MCF 10A (cell line): ENCODE data around the gene MOB3B. TPM values are rescaled to one million over a fixed set of nuclear protein-coding genes. Genes with fewer than 3 reads are reported as not detected.

ENCODE experiments used
- BruUV-seq: library from RNA; stranded (reverse); fragments of 400-500 nt; replicated peaks from 2 replicates; lab custom pipeline; 2021; lab: Mats Ljungman, UMichigan
- CTCF ChIA-PET: fragments of 300-600 bp; sonication (Branson Sonifier 250); formaldehyde crosslinking; extraction: SDS; loops from one replicate; lab custom pipeline; 2021; ENCODE audit warnings: antibody characterized with exemption, inconsistent platforms; lab: Yijun Ruan, JAX
- POLR2A ChIA-PET: fragments of 300-600, 350-650 bp; sonication (Branson Sonifier 250); formaldehyde crosslinking; extraction: SDS; loops from one replicate; lab custom pipeline; 2020; ENCODE audit warnings: antibody characterized with exemption, inconsistent platforms; lab: Yijun Ruan, JAX
- DNase-seq: peaks from one replicate; pipeline ENCODE4 v3.0.0-alpha.2; 2018; ENCODE audit not compliant: unreplicated experiment
- H3K27ac Mint-ChIP-seq: one replicate; pipeline ENCODE4 v1.8.0; 2022; ENCODE audit warnings: mild to moderate bottlenecking, low read depth, mixed read lengths; ENCODE audit not compliant: unreplicated experiment
- H3K27me3 Mint-ChIP-seq: one replicate; pipeline ENCODE4 v1.8.0; 2022; ENCODE audit warnings: mixed read lengths; ENCODE audit not compliant: insufficient read depth, unreplicated experiment
- H3K36me3 Mint-ChIP-seq: one replicate; pipeline ENCODE4 v1.8.0; 2022; ENCODE audit warnings: mild to moderate bottlenecking, moderate library complexity, mixed read lengths; ENCODE audit not compliant: insufficient read depth, unreplicated experiment
- H3K4me1 Mint-ChIP-seq: one replicate; pipeline ENCODE4 v1.8.0; 2022; ENCODE audit warnings: mixed read lengths; ENCODE audit not compliant: insufficient read depth, unreplicated experiment
- H3K4me3 Mint-ChIP-seq: one replicate; pipeline ENCODE4 v1.8.0; 2022; ENCODE audit warnings: mild to moderate bottlenecking, moderate library complexity, mixed read lengths; ENCODE audit not compliant: unreplicated experiment
- H3K9me3 Mint-ChIP-seq: one replicate; pipeline ENCODE4 v1.8.0; 2022; ENCODE audit warnings: mixed read lengths; ENCODE audit not compliant: unreplicated experiment
- intact Hi-C: fragments of 100-400 bp; cut with micrococcal nuclease; formaldehyde crosslinking; loops from 2 replicates; pipeline ENCODE4 v1.14.1; 2022
- total RNA-seq: library from RNA; stranded (reverse); gene quantifications from 2 replicates; pipeline ENCODE4 v1.2.3, GENCODE V29; 2022
- TF ChIP-seq, protein P1 (sequence below): fragments of 200-600 bp; IDR thresholded peaks from one replicate; pipeline ENCODE4 v1.8.0; 2022; ENCODE audit warnings: antibody characterized with exemption, mild to moderate bottlenecking; ENCODE audit not compliant: unreplicated experiment

The MOB3B gene
- total RNA-seq, 1 experiment from 2014 or later, result 3.7 TPM

DNA sequence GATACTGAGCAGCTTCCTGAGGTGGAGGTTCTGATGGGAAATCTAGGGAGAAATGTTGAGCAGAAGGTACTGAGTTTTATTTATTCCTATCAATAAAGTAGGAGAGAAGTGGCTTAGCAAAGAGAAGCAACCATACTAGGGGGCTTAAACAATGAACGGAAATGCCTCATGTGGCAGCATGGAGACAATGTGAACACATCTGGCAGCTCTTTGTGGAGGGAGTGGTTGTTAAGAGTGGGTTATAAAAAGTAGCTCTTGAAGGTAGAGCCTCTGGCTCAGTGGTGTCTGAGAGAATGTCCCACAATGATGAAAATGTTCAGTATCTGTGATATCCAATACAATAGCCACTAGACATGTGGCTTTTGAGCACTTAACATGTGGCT, 179.9 kb downstream of the MOB3B start:
- H3K27me3 Mint-ChIP-seq, result no peaks in the 10 kb centered on the region
- DNase-seq, result no peak
- TF ChIP-seq, protein P1, sequence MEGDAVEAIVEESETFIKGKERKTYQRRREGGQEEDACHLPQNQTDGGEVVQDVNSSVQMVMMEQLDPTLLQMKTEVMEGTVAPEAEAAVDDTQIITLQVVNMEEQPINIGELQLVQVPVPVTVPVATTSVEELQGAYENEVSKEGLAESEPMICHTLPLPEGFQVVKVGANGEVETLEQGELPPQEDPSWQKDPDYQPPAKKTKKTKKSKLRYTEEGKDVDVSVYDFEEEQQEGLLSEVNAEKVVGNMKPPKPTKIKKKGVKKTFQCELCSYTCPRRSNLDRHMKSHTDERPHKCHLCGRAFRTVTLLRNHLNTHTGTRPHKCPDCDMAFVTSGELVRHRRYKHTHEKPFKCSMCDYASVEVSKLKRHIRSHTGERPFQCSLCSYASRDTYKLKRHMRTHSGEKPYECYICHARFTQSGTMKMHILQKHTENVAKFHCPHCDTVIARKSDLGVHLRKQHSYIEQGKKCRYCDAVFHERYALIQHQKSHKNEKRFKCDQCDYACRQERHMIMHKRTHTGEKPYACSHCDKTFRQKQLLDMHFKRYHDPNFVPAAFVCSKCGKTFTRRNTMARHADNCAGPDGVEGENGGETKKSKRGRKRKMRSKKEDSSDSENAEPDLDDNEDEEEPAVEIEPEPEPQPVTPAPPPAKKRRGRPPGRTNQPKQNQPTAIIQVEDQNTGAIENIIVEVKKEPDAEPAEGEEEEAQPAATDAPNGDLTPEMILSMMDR, result no peak
- H3K9me3 Mint-ChIP-seq, result no peaks in the 10 kb centered on the region
- intact Hi-C loops, result no loop called here
- no peak overlapping the region for H3K4me3 Mint-ChIP-seq
- peaks cover 10% of the 10 kb centered on the region for H3K4me1 Mint-ChIP-seq
- CTCF ChIA-PET, result interaction anchor here (1.4 kb wide), 1 partner anchor 9 kb away, joined by 4 read pairs; no protein-coding TSS in a partner anchor
- H3K27ac Mint-ChIP-seq, result peak overlapping the region; percentile 39
- no peaks in the 10 kb centered on the region for H3K36me3 Mint-ChIP-seq
- BruUV-seq, result no TSS peak
- POLR2A ChIA-PET, result no interaction called here

DNA sequence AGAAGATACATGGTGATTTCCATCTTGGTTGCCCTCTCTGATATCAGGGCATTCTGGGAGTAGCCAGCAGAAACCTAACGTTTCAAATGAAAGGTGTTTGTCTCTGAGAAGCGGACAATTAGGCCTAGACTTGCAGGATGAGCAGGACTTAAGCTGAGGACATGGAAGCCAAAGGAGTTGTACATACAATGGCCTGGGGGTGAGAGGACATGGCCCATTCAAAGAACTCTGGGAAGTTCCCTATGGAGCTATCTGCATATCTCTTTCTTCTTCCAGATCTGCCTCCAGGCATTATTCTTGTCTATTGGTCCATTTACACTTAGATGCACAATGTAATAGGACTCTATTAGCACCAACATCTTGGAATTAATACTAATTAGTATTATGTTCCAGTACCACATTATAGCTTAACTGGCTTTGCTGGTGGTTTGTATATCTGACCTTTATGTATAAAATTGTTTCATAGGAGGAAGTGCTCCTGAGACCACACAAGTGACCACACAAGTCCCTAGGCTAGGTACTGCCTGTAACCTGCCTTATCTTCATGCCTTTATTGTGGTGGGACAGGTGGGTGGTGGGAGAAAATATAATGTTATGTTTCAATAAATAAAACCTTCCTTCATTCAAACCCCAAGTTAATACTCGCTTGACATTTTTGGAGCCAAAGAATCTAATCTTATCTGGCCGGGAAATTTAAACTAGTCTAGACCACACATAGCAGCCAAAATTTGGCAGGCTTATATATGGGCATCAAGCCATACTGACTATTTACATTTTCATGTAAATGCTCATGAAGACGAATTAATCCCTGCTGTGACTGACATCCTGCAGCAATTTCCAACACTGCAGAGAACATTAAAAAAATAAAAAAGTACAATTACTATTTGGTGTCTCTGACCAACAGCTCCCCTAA, 180.6 kb downstream of the MOB3B start:
- BruUV-seq, result no TSS peak
- TF ChIP-seq, protein P1, result no peak
- H3K27ac Mint-ChIP-seq, result peak overlapping the region; percentile 39
- ChIA-PET POLR2A (no interaction called here), CTCF (interaction anchor here (0.6 to 1.4 kb wide), 3 partner anchors 10 to 180 kb away, joined by 3 to 4 read pairs (median 4); partner anchors contain the start of gene MOB3B)
- peaks cover 10% of the 10 kb centered on the region for H3K4me1 Mint-ChIP-seq
- no peaks in the 10 kb centered on the region for H3K36me3 Mint-ChIP-seq
- intact Hi-C loops, result no loop called here
- no peaks in the 10 kb centered on the region for H3K9me3 Mint-ChIP-seq
- H3K27me3 Mint-ChIP-seq, result no peaks in the 10 kb centered on the region
- peak; percentile 21 for DNase-seq
- no peak overlapping the region for H3K4me3 Mint-ChIP-seq

DNA sequence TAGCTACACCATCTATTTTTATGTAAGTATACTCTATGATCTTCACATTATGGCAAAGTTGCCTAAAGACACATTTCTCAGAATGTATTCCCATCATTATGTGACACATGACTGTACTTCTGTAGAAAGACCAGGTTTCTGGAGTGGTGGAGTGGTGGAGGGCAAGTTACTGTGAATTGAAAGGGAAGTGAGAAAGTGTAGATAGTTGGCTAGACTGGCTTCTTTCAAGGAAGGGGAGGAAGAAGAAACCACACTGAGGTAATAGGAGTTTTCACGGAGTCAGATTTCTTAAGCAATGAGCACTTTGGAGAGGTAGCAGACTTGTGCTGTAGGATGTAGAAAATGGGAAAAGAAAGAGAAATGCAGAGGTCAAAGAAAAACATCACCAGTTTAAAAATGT, 181.7 kb downstream of the MOB3B start:
- intact Hi-C loops, result no loop called here
- no peaks in the 10 kb centered on the region for H3K36me3 Mint-ChIP-seq
- no peak for DNase-seq
- H3K27ac Mint-ChIP-seq, result no peak overlapping the region
- POLR2A ChIA-PET, result no interaction called here
- H3K27me3 Mint-ChIP-seq, result no peaks in the 10 kb centered on the region
- TF ChIP-seq, protein P1, result no peak
- no peak overlapping the region for H3K4me3 Mint-ChIP-seq
- BruUV-seq, result no TSS peak
- CTCF ChIA-PET, result interaction anchor here (0.6 to 4.4 kb wide), 3 partner anchors 15 to 200 kb away, joined by 3 to 20 read pairs (median 3); no protein-coding TSS in a partner anchor
- no peaks in the 10 kb centered on the region for H3K9me3 Mint-ChIP-seq
- peaks cover 10% of the 10 kb centered on the region for H3K4me1 Mint-ChIP-seq

DNA sequence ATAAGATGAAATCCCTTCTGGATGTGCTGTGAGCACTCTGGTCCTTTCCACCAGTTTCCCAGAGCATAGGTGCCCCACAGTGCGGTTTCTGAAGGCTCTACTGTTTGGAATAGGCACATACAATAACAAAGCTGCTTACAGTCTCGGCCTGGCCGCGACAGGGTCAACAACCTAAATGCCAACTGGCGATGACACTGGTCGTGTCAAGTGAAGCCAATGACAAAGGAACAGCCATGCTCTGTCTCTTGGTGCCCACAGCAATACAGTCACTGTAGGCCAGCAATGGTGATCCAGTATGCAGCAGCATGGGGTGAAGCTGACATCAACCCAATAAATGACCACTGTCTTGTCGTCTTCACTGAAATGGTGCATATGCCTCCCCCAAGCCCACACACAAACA, 184.8 kb downstream of the MOB3B start:
- H3K9me3 Mint-ChIP-seq, result no peaks in the 10 kb centered on the region
- H3K4me1 Mint-ChIP-seq, result peaks cover 9% of the 10 kb centered on the region
- ChIA-PET POLR2A (no interaction called here), CTCF (interaction anchor here (1.1 to 4.4 kb wide), 2 partner anchors 12 to 13 kb away, joined by 3 to 20 read pairs; no protein-coding TSS in a partner anchor)
- TF ChIP-seq, protein P1, result no peak
- no peak overlapping the region for H3K27ac Mint-ChIP-seq
- no peak overlapping the region for H3K4me3 Mint-ChIP-seq
- intact Hi-C loops, result no loop called here
- no TSS peak for BruUV-seq
- no peak for DNase-seq
- no peaks in the 10 kb centered on the region for H3K27me3 Mint-ChIP-seq
- no peaks in the 10 kb centered on the region for H3K36me3 Mint-ChIP-seq
